SK-N-SH treated with all-trans-retinoic acid at 6 μM for 48 hours (cell line): ENCODE measurements around the gene PARD3B.

Experiments
- ATAC-seq: fragments of 200-7000 bp; cut with Tn5 transposase; 3 replicates; pipeline ENCODE4 v1.9.1; 2020; ENCODE audit warnings: mild to moderate bottlenecking, moderate library complexity
- ARNTL ChIP-seq: fragments of 450-650 bp; formaldehyde crosslinking; IDR thresholded peaks from 2 replicates; pipeline ENCODE4 v1.5.0; 2020; ENCODE audit warnings: low read depth, mild to moderate bottlenecking, moderate library complexity, borderline replicate concordance
- BACH2 ChIP-seq: fragments of 250-450 bp; sonication (Bioruptor Pico); IDR thresholded peaks from 2 replicates; pipeline ENCODE4 v1.9.0; 2021; ENCODE audit warnings: mild to moderate bottlenecking, borderline replicate concordance
- CREB5 ChIP-seq: fragments of 250-450 bp; sonication (Bioruptor Pico); IDR thresholded peaks from 2 replicates; pipeline ENCODE4 v1.5.1; 2020; ENCODE audit warnings: low read depth, mild to moderate bottlenecking, moderate library complexity
- CSDC2 ChIP-seq: fragments of 250-450 bp; sonication (Bioruptor Pico); IDR thresholded peaks from 2 replicates; pipeline ENCODE4 v1.5.0; 2020; ENCODE audit warnings: mild to moderate bottlenecking, moderate library complexity
- CSRNP3 ChIP-seq: fragments of 250-450 bp; sonication (Bioruptor Pico); IDR thresholded peaks from 2 replicates; pipeline ENCODE4 v1.5.1; 2021; ENCODE audit warnings: mild to moderate bottlenecking, moderate library complexity
- ESRRG ChIP-seq: fragments of 250-450 bp; sonication (Bioruptor Pico); IDR thresholded peaks from 2 replicates; pipeline ENCODE4 v1.6.1; 2021; ENCODE audit warnings: mild to moderate bottlenecking
- ISL1 ChIP-seq: fragments of 250-450 bp; sonication (Bioruptor Pico); IDR thresholded peaks from 2 replicates; pipeline ENCODE4 v2.1.2; 2022; ENCODE audit warnings: mild to moderate bottlenecking, moderate library complexity
- OSR1 ChIP-seq: fragments of 250-450 bp; sonication (Bioruptor Pico); IDR thresholded peaks from 2 replicates; pipeline ENCODE4 v1.8.0; 2022; ENCODE audit warnings: moderate library complexity, mild to moderate bottlenecking, inconsistent platforms
- PATZ1 ChIP-seq: fragments of 250-450 bp; sonication (Bioruptor Pico); IDR thresholded peaks from 2 replicates; pipeline ENCODE4 v1.8.0; 2020; ENCODE audit warnings: mild to moderate bottlenecking, moderate library complexity, borderline replicate concordance
- PPARA ChIP-seq: fragments of 250-450 bp; sonication (Bioruptor Pico); IDR thresholded peaks from 2 replicates; pipeline ENCODE4 v1.5.0; 2020; ENCODE audit warnings: mild to moderate bottlenecking, borderline replicate concordance
- RARB ChIP-seq: fragments of 250-450 bp; sonication (Bioruptor Pico); IDR thresholded peaks from 2 replicates; pipeline ENCODE4 v1.8.0; 2021; ENCODE audit warnings: mild to moderate bottlenecking, moderate library complexity
- SNAI2 ChIP-seq: fragments of 250-450 bp; sonication (Bioruptor Pico); IDR thresholded peaks from 2 replicates; pipeline ENCODE4 v1.5.0; 2020; ENCODE audit warnings: mild to moderate bottlenecking, moderate library complexity
- TOX ChIP-seq: fragments of 250-450 bp; sonication (Bioruptor Pico); IDR thresholded peaks from 2 replicates; pipeline ENCODE4 v1.8.0; 2021; ENCODE audit warnings: mild to moderate bottlenecking, moderate library complexity, borderline replicate concordance
- TSHZ2 ChIP-seq: fragments of 250-450 bp; sonication (Bioruptor Pico); IDR thresholded peaks from 2 replicates; pipeline ENCODE4 v1.5.0; 2020; ENCODE audit warnings: mild to moderate bottlenecking, moderate library complexity
- ZC3H10 ChIP-seq: fragments of 250-450 bp; sonication (Bioruptor Pico); IDR thresholded peaks from 2 replicates; pipeline ENCODE4 v1.5.1; 2021; ENCODE audit warnings: mild to moderate bottlenecking, moderate library complexity
- ZFP3 ChIP-seq: fragments of 250-450 bp; sonication (Bioruptor Pico); IDR thresholded peaks from 2 replicates; pipeline ENCODE4 v1.5.0; 2020; ENCODE audit warnings: mild to moderate bottlenecking, moderate library complexity
- ZFP30 ChIP-seq: fragments of 450-650 bp; formaldehyde crosslinking; IDR thresholded peaks from 2 replicates; pipeline ENCODE4 v1.5.0; 2022; ENCODE audit warnings: mild to moderate bottlenecking, moderate library complexity
- ZNF565 ChIP-seq: fragments of 450-650 bp; formaldehyde crosslinking; conservative IDR thresholded peaks from 2 replicates; pipeline ENCODE4 v1.5.0; 2020; ENCODE audit warnings: low read depth, mild to moderate bottlenecking, moderate library complexity
- ZNF70 ChIP-seq: fragments of 450-650 bp; formaldehyde crosslinking; IDR thresholded peaks from 2 replicates; pipeline ENCODE4 v1.5.0; 2020; ENCODE audit warnings: mild to moderate bottlenecking, moderate library complexity
- ZNF8 ChIP-seq: fragments of 450-650 bp; formaldehyde crosslinking; IDR thresholded peaks from 2 replicates; pipeline ENCODE4 v1.5.0; 2020; ENCODE audit warnings: mild to moderate bottlenecking, moderate library complexity

The PARD3B gene

GRCh38 chr2:205511641-205512040 lies 966.4 kb downstream of the PARD3B start:
- ATAC-seq = no peak
- no peak for TF ChIP-seq ZC3H10 (CRISPR knock-in tag)
- TF ChIP-seq CREB5 (CRISPR knock-in tag) = no peak
- TF ChIP-seq ARNTL (CRISPR knock-in tag) = no peak
- TF ChIP-seq ZNF70 (CRISPR knock-in tag) = no peak
- no peak for TF ChIP-seq PPARA (CRISPR knock-in tag)
- no peak for TF ChIP-seq BACH2
- no peak for TF ChIP-seq CSRNP3 (CRISPR knock-in tag)

DNA sequence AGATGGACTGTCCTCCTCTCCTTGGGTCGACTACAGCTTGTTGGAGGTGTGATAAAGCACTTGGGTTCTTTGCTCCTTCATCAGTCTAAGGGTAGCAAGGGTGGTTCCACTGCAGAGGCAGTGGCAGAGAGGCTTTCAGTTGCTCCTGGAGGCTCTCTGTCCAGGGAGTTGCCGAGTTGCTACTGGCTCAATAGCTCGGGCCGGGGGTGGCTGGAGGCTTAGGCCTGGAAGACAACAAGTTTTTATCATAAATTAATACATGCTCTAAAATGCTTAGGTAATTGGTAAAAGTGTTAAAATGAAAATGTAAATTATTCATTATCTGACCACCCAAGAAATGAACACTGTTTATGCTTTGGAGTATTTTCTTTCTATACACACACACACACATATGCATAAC lies 975.0 kb downstream of the PARD3B start:
- TF ChIP-seq ARNTL (CRISPR knock-in tag) = no peak
- TF ChIP-seq TSHZ2 (CRISPR knock-in tag) = no peak
- no peak for TF ChIP-seq BACH2
- no peak for TF ChIP-seq CREB5 (CRISPR knock-in tag)
- no peak for TF ChIP-seq RARB (CRISPR knock-in tag)
- no peak for TF ChIP-seq ISL1 (CRISPR knock-in tag)
- TF ChIP-seq ZFP3 (CRISPR knock-in tag) = no peak
- TF ChIP-seq ZFP30 (CRISPR knock-in tag) = no peak
- TF ChIP-seq PATZ1 (CRISPR knock-in tag) = no peak
- TF ChIP-seq ESRRG = no peak
- no peak for TF ChIP-seq CSDC2 (CRISPR knock-in tag)
- TF ChIP-seq PPARA (CRISPR knock-in tag) = no peak
- no peak for TF ChIP-seq ZNF8
- no peak for TF ChIP-seq SNAI2 (CRISPR knock-in tag)
- TF ChIP-seq ZNF565 (CRISPR knock-in tag) = no peak
- TF ChIP-seq OSR1 = no peak
- no peak for TF ChIP-seq TOX (CRISPR knock-in tag)
- ATAC-seq = no peak

GRCh38 chr2:205524656-205525055 lies 979.4 kb downstream of the PARD3B start:
- TF ChIP-seq ZNF70 (CRISPR knock-in tag) (no peak), CREB5 (CRISPR knock-in tag) (no peak), PATZ1 (CRISPR knock-in tag) (no peak), ISL1 (CRISPR knock-in tag) (no peak)
- ATAC-seq = no peak
